ENCODE data around the gene MME. TPM values are rescaled to one million over a fixed set of nuclear protein-coding genes. Genes with fewer than 3 reads are reported as not detected.

The MME gene
- total RNA-seq, 2 experiments from 2014 or later: 84.4 to 118 TPM

GRCh38 chr3:155110022-155110421 lies 29.9 kb downstream of the MME start:
- BruUV-seq (replicated peaks): no TSS peak

DNA sequence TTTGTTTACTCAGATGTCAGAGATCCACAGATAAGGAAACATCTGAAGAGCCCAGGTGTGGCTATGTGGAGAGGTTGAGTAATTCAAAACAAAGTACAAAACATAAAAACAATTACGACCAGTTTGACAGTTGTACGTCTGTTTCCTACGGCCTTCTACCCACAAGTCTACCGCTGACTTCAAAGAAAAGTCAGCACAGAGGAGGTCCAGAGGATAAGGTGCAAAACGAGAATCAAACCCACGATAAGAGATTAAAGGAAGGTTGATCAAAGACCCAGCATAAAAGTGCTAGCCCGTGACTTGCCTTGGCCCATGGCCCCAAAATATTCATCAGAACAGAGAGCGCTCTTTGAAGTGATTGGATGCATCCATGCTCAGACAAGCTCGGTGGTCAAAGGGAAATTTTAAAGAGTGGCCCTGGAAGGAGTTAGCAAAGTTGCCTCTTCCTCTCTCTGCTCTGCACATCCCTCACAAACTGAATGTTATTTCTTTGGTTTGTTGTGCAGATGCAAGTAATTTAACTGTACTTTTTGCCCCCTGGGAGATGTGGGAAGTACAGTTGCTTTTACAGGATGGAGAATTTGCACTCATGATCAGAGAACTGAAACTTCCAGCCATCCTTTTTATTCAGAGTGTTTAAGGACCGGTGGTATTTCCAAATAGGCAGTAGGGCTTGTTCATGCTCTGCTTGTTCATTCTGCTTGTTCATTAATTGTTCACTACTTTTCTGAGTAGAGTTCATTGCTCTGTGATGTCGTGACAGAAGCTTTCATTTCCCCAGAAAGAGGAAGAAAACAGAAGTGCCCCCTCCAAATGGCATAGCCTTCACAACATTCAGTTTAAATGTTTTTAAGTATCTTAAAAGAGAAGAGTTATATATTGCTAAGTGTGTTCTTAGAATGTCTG lies 31.1 kb downstream of the MME start:
- H3K9me3 ChIP-seq (ENCODE audit: low read length): peaks cover 12% of the 10 kb centered on the region; the same call in 1 of the 2 replicates
- peak overlapping the region; percentile 63 for H3K4me3 ChIP-seq (ENCODE audit: low read depth, low read length, poor library complexity, severe bottlenecking)
- TF ChIP-seq, protein P1, sequence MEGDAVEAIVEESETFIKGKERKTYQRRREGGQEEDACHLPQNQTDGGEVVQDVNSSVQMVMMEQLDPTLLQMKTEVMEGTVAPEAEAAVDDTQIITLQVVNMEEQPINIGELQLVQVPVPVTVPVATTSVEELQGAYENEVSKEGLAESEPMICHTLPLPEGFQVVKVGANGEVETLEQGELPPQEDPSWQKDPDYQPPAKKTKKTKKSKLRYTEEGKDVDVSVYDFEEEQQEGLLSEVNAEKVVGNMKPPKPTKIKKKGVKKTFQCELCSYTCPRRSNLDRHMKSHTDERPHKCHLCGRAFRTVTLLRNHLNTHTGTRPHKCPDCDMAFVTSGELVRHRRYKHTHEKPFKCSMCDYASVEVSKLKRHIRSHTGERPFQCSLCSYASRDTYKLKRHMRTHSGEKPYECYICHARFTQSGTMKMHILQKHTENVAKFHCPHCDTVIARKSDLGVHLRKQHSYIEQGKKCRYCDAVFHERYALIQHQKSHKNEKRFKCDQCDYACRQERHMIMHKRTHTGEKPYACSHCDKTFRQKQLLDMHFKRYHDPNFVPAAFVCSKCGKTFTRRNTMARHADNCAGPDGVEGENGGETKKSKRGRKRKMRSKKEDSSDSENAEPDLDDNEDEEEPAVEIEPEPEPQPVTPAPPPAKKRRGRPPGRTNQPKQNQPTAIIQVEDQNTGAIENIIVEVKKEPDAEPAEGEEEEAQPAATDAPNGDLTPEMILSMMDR (conservative IDR thresholded peaks at IDR 0.05; ENCODE audit: low read length): no peak
- no peak for TF ChIP-seq EZH2phosphoT487 (IDR thresholded peaks at IDR 0.05; ENCODE audit: borderline replicate concordance, low read depth, low read length)
- intact Hi-C loops (cut with micrococcal nuclease; ENCODE audit: unreplicated experiment): loop anchor here (1.0 to 5.0 kb wide), 3 partner anchors 31 to 1349 kb away; partner anchors contain the start of genes GMPS and MME
- ChIA-PET CTCF (ENCODE audit: unreplicated experiment) (interaction anchor here (1.0 kb wide), 1 partner anchor 9 kb away, joined by 4 read pairs; no protein-coding TSS in a partner anchor), POLR2A (interaction anchor here (0.6 to 3.2 kb wide), 6 partner anchors 7 to 1362 kb away, joined by 3 to 13 read pairs (median 7); partner anchors contain the start of gene MME)
- peaks cover 46% of the 10 kb centered on the region for H3K36me3 ChIP-seq (ENCODE audit: insufficient read depth, low read length)
- peak overlapping the region; percentile 98 for H3K27ac ChIP-seq (ENCODE audit: low read depth, low read length, poor library complexity, severe bottlenecking)
- H2AFZ ChIP-seq (ENCODE audit: low read length): peak overlapping the region; percentile 3; the same call in 1 of the 2 replicates
- peak overlapping the region; percentile 89 for H3K4me2 ChIP-seq (ENCODE audit: low read length)
- H3K79me2 ChIP-seq (ENCODE audit: insufficient read depth, low read depth, low read length): peaks cover 60% of the 10 kb centered on the region
- no peaks in the 10 kb centered on the region for H4K20me1 ChIP-seq (ENCODE audit: insufficient read depth, low read length)
- H3K9me2 ChIP-seq (ENCODE audit: insufficient read depth, low read length): no peaks in the 10 kb centered on the region
- H3K4me1 ChIP-seq (ENCODE audit: insufficient read depth, low read length, poor library complexity, severe bottlenecking): peaks cover 96% of the 10 kb centered on the region
- peak; percentile 88 for DNase-seq (ENCODE audit: low spot score)
- TSS peak; percentile 67 for BruUV-seq (replicated peaks)

More at GRCh38 chr3:155110022-155110421, 29.9 kb downstream of the MME start:
- Histone ChIP-seq H3K4me3 (ENCODE audit: low read depth, low read length, poor library complexity, severe bottlenecking) (peak overlapping the region; percentile 63), H3K4me1 (ENCODE audit: insufficient read depth, low read length, poor library complexity, severe bottlenecking) (peaks cover 96% of the 10 kb centered on the region), H4K20me1 (ENCODE audit: insufficient read depth, low read length) (no peaks in the 10 kb centered on the region), H3K9me3 (ENCODE audit: low read length) (peaks cover 8% of the 10 kb centered on the region; the same call in 1 of the 2 replicates), H3K79me2 (ENCODE audit: insufficient read depth, low read depth, low read length) (peaks cover 62% of the 10 kb centered on the region), H3K36me3 (ENCODE audit: insufficient read depth, low read length) (peaks cover 45% of the 10 kb centered on the region), H3K9me2 (ENCODE audit: insufficient read depth, low read length) (no peaks in the 10 kb centered on the region), H2AFZ (ENCODE audit: low read length) (peak overlapping the region; percentile 37; the same call in 1 of the 2 replicates), H3K4me2 (ENCODE audit: low read length) (peak overlapping the region; percentile 89), H3K27ac (ENCODE audit: low read depth, low read length, poor library complexity, severe bottlenecking) (peak overlapping the region; percentile 98)
- peak; percentile 67 for DNase-seq (ENCODE audit: low spot score)
- CTCF ChIA-PET (ENCODE audit: unreplicated experiment): interaction anchor here (1.0 kb wide), 1 partner anchor 8 kb away, joined by 4 read pairs; no protein-coding TSS in a partner anchor
- no peak for TF ChIP-seq EZH2phosphoT487 (IDR thresholded peaks at IDR 0.05; ENCODE audit: borderline replicate concordance, low read depth, low read length)
- TF ChIP-seq, protein P1 (conservative IDR thresholded peaks at IDR 0.05; ENCODE audit: low read length): no peak
- POLR2A ChIA-PET: interaction anchor here (0.5 to 1.8 kb wide), 9 partner anchors 9 to 1361 kb away, joined by 3 to 10 read pairs (median 5); partner anchors contain the start of gene MME
- intact Hi-C loops (cut with micrococcal nuclease; ENCODE audit: unreplicated experiment): loop anchor here (5.0 kb wide), 2 partner anchors 762 to 1348 kb away; partner anchors contain the start of gene GMPS
